Measurements from ENCODE around the gene RFX4. TPM values are rescaled to one million over a fixed set of nuclear protein-coding genes. Genes with fewer than 3 reads are reported as not detected.

RFX4 gene
- total and polyA plus RNA-seq, 2 of the 8 experiments (the other 6 are each of a cell fraction or from before 2014, with no cell fraction given): 0.06 TPM; not detected in 1

DNA sequence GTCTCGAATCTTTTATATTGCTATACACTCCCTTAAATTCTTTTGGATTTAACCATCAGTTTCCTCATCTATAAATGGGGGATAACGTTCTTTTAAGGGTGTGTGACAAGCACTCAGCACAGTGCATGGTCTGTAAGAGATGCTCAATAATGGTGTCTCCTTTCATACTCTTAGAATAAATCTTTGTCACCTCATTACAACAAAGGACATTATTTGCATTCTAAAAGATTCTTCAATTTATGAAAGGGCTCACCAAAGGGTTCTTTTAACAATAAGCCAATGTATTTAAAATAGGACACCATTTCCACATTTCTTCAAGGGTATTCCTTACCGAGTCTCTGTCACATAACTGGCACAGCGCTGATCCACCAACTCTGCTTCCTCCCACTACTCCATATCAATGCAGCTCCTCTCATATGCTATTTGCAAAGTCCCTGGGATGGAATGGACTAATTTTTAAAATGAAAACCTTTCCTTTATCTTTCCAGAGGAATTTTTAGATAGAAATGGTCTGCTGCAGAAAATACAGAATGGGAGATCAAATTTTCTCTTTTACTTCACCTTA, 162.5 kb downstream of the RFX4 start:
- 85% methylated on average over 4 of the region's 4 CpGs; no CpG with 5 or more reads in 1 of the 2 experiments for whole genome bisulfite sequencing, 2 experiments (ENCODE audit: extremely low coverage in 1 of 2, insufficient coverage in 1 of 2, insufficient read length in 1 of 2, insufficient replicate concordance in 2 of 2, low coverage in 1 of 2, low lambda C conversion rate in 2 of 2, missing lambda C conversion rate in 1 of 2)
- DNase-seq (ENCODE audit: low read depth in 1 of 2, low spot score in 2 of 2): no peak
- H2AFZ ChIP-seq (ENCODE audit: low read length): no peak overlapping the region
- no peaks in the 10 kb centered on the region for H3K27me3 ChIP-seq (replicated peaks in 1 of 4; ENCODE audit: control insufficient read depth in 3 of 4, extremely low read depth in 1 of 4, insufficient read depth in 3 of 4, low read length in 3 of 4)
- H3K79me2 ChIP-seq (ENCODE audit: control insufficient read depth in 1 of 2, insufficient read depth in 2 of 2, low read length in 2 of 2): no peaks in the 10 kb centered on the region
- FAIRE-seq: no peak
- no peak overlapping the region for H2BK15ac ChIP-seq (ENCODE audit: low read length)
- H4K8ac ChIP-seq (ENCODE audit: extremely low read depth, insufficient read depth, low read length): no peak overlapping the region
- H4K20me1 ChIP-seq (replicated peaks in 1 of 2; ENCODE audit: control insufficient read depth in 1 of 2, insufficient read depth in 2 of 2, low read length in 2 of 2): no peaks in the 10 kb centered on the region
- H3K36me3 ChIP-seq (ENCODE audit: control insufficient read depth in 2 of 4, insufficient read depth in 4 of 4, low read length in 3 of 4): no peaks in the 10 kb centered on the region
- no peaks in the 10 kb centered on the region for H3K23me2 ChIP-seq (ENCODE audit: low read depth, low read length)
- H3K23ac ChIP-seq (ENCODE audit: insufficient read length): no peak overlapping the region
- no peak overlapping the region for H4K5ac ChIP-seq (ENCODE audit: insufficient read length, low read depth, low read length)
- H2BK5ac ChIP-seq (ENCODE audit: low read depth, low read length): no peak overlapping the region
- no peak overlapping the region for H2AK5ac ChIP-seq (ENCODE audit: low read depth, low read length)
- H3K18ac ChIP-seq (ENCODE audit: extremely low read depth, low read length): no peak overlapping the region
- H3K27ac ChIP-seq (ENCODE audit: low read depth, low read length): no peak overlapping the region
- H2BK20ac ChIP-seq (ENCODE audit: low read length): no peak overlapping the region
- H3K4ac ChIP-seq (replicated peaks; ENCODE audit: insufficient read length, low read depth, low read length): no peak overlapping the region
- ChIA-PET CTCF (ENCODE audit: partially characterized antibody) (no interaction called here), POLR2A (ENCODE audit: partially characterized antibody) (no interaction called here)
- no peak overlapping the region for H2BK12ac ChIP-seq (ENCODE audit: low read depth, low read length)
- no peak for TF ChIP-seq BCL11A (IDR thresholded peaks at IDR 0.05; ENCODE audit: low read depth in 2 of 2, low read length in 2 of 2)
- TF ChIP-seq FOSL1 (IDR thresholded peaks at IDR 0.05; ENCODE audit: insufficient read depth, low read depth, low read length): no peak
- no peak for TF ChIP-seq JUN (IDR thresholded peaks at IDR 0.05; ENCODE audit: low read depth, low read length)
- TF ChIP-seq HDAC2 (IDR thresholded peaks at IDR 0.05; ENCODE audit: borderline replicate concordance in 1 of 2, low read depth in 2 of 2, low read length in 2 of 2): no peak
- TF ChIP-seq HDAC6 (IDR thresholded peaks at IDR 0.05; ENCODE audit: low read depth, low read length): no peak
- TF ChIP-seq POU5F1 (IDR thresholded peaks at IDR 0.05; ENCODE audit: low read depth, low read length): no peak
- no peak for TF ChIP-seq PHF8 (conservative IDR thresholded peaks at IDR 0.05; ENCODE audit: low read depth, low read length)
- no peak for TF ChIP-seq SUZ12 (IDR thresholded peaks at IDR 0.05; ENCODE audit: low read length)
- no peak for TF ChIP-seq GABPA (IDR thresholded peaks at IDR 0.05; ENCODE audit: borderline replicate concordance, insufficient read depth, low read length)
- TF ChIP-seq CEBPB (IDR thresholded peaks at IDR 0.05; ENCODE audit: low read depth, low read length): no peak
- no peak for TF ChIP-seq SIN3A (conservative IDR thresholded peaks at IDR 0.05 in 1 of 2, IDR thresholded peaks at IDR 0.05 in 1 of 2; ENCODE audit: low read depth in 1 of 2, low read length in 2 of 2)
- no peak for TF ChIP-seq ASH2L (IDR thresholded peaks at IDR 0.05; ENCODE audit: low read length)
- TF ChIP-seq RXRA (IDR thresholded peaks at IDR 0.05; ENCODE audit: insufficient read depth, low read depth, low read length): no peak
- no peak for TF ChIP-seq CREB1 (IDR thresholded peaks at IDR 0.05)
- TF ChIP-seq BACH1 (IDR thresholded peaks at IDR 0.05; ENCODE audit: low read length): no peak
- H3K4me1 ChIP-seq (replicated peaks in 1 of 4; ENCODE audit: control insufficient read depth in 3 of 4, insufficient read depth in 4 of 4, low read length in 3 of 4): peaks cover 0 to 10% (median 7%) of the 10 kb centered on the region in 4 experiments; a peak in 5 of 7 replicates
- H3K4me2 ChIP-seq (ENCODE audit: insufficient read depth in 1 of 2, low read depth in 2 of 2, low read length in 2 of 2): no peak overlapping the region
- no peak overlapping the region for H3K56ac ChIP-seq (replicated peaks; ENCODE audit: insufficient read length, low read depth, low read length)
- H4K91ac ChIP-seq (replicated peaks; ENCODE audit: insufficient read length, low read length): no peak overlapping the region
- H3K9ac ChIP-seq (replicated peaks in 1 of 4; ENCODE audit: extremely low read depth in 1 of 4, low read depth in 3 of 4, low read length in 3 of 4): no peak overlapping the region
- no peaks in the 10 kb centered on the region for H3K79me1 ChIP-seq (ENCODE audit: low read depth, low read length)
- H3K14ac ChIP-seq (ENCODE audit: insufficient read length): no peak overlapping the region
- H3K9me3 ChIP-seq (ENCODE audit: insufficient read depth in 2 of 2, low read depth in 1 of 2, low read length in 1 of 2): no peaks in the 10 kb centered on the region
- H2BK120ac ChIP-seq (replicated peaks; ENCODE audit: low read depth, low read length): no peak overlapping the region
- H3K4me3 ChIP-seq (ENCODE audit: extremely low read depth in 1 of 4, insufficient read depth in 2 of 4, low read depth in 3 of 4, low read length in 4 of 4): no peak overlapping the region
